HepG2 (cell line): ENCODE measurements around the gene DND1. TPM values are rescaled to one million over a fixed set of nuclear protein-coding genes. Genes with fewer than 3 reads are reported as not detected.

ENCODE experiments used
- ATAD3A ChIP-seq: sonication (generic); formaldehyde crosslinking; IDR thresholded peaks from 2 replicates; pipeline ENCODE4 v1.4.0; 2020; ENCODE audit warnings: missing genetic modification reagents
- BRD4 ChIP-seq: sonication (generic); formaldehyde crosslinking; IDR thresholded peaks from 2 replicates; pipeline ENCODE4 v1.4.0; 2020; ENCODE audit warnings: missing genetic modification reagents
- ELF3 ChIP-seq: IDR thresholded peaks from 2 replicates; pipeline ENCODE4 v1.6.1; 2016; ENCODE audit warnings: missing genetic modification reagents, missing compliant biosample characterization
- ELF4 ChIP-seq: sonication (generic); formaldehyde crosslinking; IDR thresholded peaks from 2 replicates; pipeline ENCODE4 v1.5.0; 2020; ENCODE audit warnings: missing genetic modification reagents, mild to moderate bottlenecking, moderate library complexity, borderline replicate concordance
- FUBP1 ChIP-seq: sonication (generic); formaldehyde crosslinking; IDR thresholded peaks from 2 replicates; pipeline ENCODE4 v1.5.1; 2020; ENCODE audit warnings: missing genetic modification reagents, mild to moderate bottlenecking, borderline replicate concordance
- HOXA7 ChIP-seq: sonication (generic); formaldehyde crosslinking; IDR thresholded peaks from 2 replicates; pipeline ENCODE4 v1.8.1; 2022; ENCODE audit warnings: mild to moderate bottlenecking, missing genetic modification reagents, moderate library complexity
- JDP2 ChIP-seq: sonication (generic); formaldehyde crosslinking; IDR thresholded peaks from 2 replicates; pipeline ENCODE4 v1.8.1; 2022; ENCODE audit warnings: missing genetic modification reagents, borderline replicate concordance
- MBD4 ChIP-seq: IDR thresholded peaks from 2 replicates; pipeline ENCODE4 v1.6.1; 2012; ENCODE audit warnings: low read length, inconsistent platforms, borderline replicate concordance
- MLLT10 ChIP-seq: sonication (generic); formaldehyde crosslinking; IDR thresholded peaks from 2 replicates; pipeline ENCODE4 v1.4.0; 2020; ENCODE audit warnings: missing genetic modification reagents
- MTF2 ChIP-seq: sonication (generic); formaldehyde crosslinking; IDR thresholded peaks from 2 replicates; pipeline ENCODE4 v1.5.0; 2020; ENCODE audit warnings: missing genetic modification reagents, borderline replicate concordance
- NFKB2 ChIP-seq: sonication (generic); formaldehyde crosslinking; IDR thresholded peaks from 2 replicates; pipeline ENCODE4 v1.4.0; 2020; ENCODE audit warnings: missing genetic modification reagents, borderline replicate concordance
- NPAS2 ChIP-seq: sonication (generic); formaldehyde crosslinking; IDR thresholded peaks from 2 replicates; pipeline ENCODE4 v1.8.0; 2022; ENCODE audit warnings: mild to moderate bottlenecking, missing genetic modification reagents, borderline replicate concordance
- PBX2 ChIP-seq: IDR thresholded peaks from 2 replicates; pipeline ENCODE4 v1.6.1; 2016; ENCODE audit warnings: control low read depth
- SMAD9 ChIP-seq: sonication (generic); formaldehyde crosslinking; IDR thresholded peaks from 2 replicates; pipeline ENCODE4 v1.5.1; 2020; ENCODE audit warnings: mild to moderate bottlenecking, missing genetic modification reagents
- ZFP91 ChIP-seq: sonication (generic); formaldehyde crosslinking; IDR thresholded peaks from 2 replicates; pipeline ENCODE4 v1.9.0; 2022; ENCODE audit warnings: missing genetic modification reagents, mild to moderate bottlenecking, borderline replicate concordance
- ZNF18 ChIP-seq: sonication (generic); formaldehyde crosslinking; IDR thresholded peaks from 2 replicates; pipeline ENCODE4 v1.8.0; 2022; ENCODE audit warnings: mild to moderate bottlenecking, missing genetic modification reagents; ENCODE audit not compliant: insufficient replicate concordance
- ZNF207 ChIP-seq: fragments of 450-650 bp; IDR thresholded peaks from 2 replicates; pipeline ENCODE4 v1.6.1; 2016; ENCODE audit warnings: antibody characterized with exemption, borderline replicate concordance
- ZNF30 ChIP-seq: sonication (generic); formaldehyde crosslinking; IDR thresholded peaks from 2 replicates; pipeline ENCODE4 v1.5.0; 2020; ENCODE audit warnings: mild to moderate bottlenecking, missing genetic modification reagents
- ZNF552 ChIP-seq: sonication (generic); formaldehyde crosslinking; IDR thresholded peaks from 2 replicates; pipeline ENCODE4 v1.9.0; 2022; ENCODE audit warnings: missing genetic modification reagents, mild to moderate bottlenecking, borderline replicate concordance
- ZNF607 ChIP-seq: sonication (generic); formaldehyde crosslinking; IDR thresholded peaks from 2 replicates; pipeline ENCODE4 v1.5.1; 2020; ENCODE audit warnings: missing genetic modification reagents, mild to moderate bottlenecking, borderline replicate concordance
- ZNF644 ChIP-seq: IDR thresholded peaks from 2 replicates; pipeline ENCODE4 v1.6.1; 2016; ENCODE audit warnings: low read depth
- ZNF713 ChIP-seq: sonication (generic); formaldehyde crosslinking; IDR thresholded peaks from 2 replicates; pipeline ENCODE4 v1.4.0; 2020; ENCODE audit warnings: mild to moderate bottlenecking, missing genetic modification reagents
- ZNF777 ChIP-seq: sonication (generic); formaldehyde crosslinking; IDR thresholded peaks from 2 replicates; pipeline ENCODE4 v1.4.0; 2020; ENCODE audit warnings: missing genetic modification reagents
- ZSCAN25 ChIP-seq: sonication (generic); formaldehyde crosslinking; IDR thresholded peaks from 2 replicates; pipeline ENCODE4 v1.8.0; 2022; ENCODE audit warnings: mild to moderate bottlenecking, missing genetic modification reagents
- polyA plus RNA-seq, 8 experiments: library from polyadenylated mRNA; depleted of rRNA in 3 of 8; stranded (reverse) in 7 of 8; unstranded in 1 of 8; fragments of >200 nt; fragmentation: Illumina TruSeq in 4 of 8; extraction: Trizol in 4 of 8; gene quantifications; 2 replicates each; pipeline versions ENCODE4 v1.2.1 to v1.2.3, GENCODE V29; 2011 to 2016; ENCODE audit warnings: low read depth in 4 of 8, missing spikeins in 1 of 8, mixed read lengths in 1 of 8; ENCODE audit not compliant: insufficient read depth in 1 of 8
- total RNA-seq, 5 experiments: library from RNA; depleted of rRNA; stranded (reverse); fragments of >200 nt; fragmentation: Illumina TruSeq; extraction: Trizol; gene quantifications; 2 replicates each; pipeline ENCODE4 v1.2.3, GENCODE V29; 2016; ENCODE audit warnings: low read depth in 1 of 5

DND1 gene
- total and polyA plus RNA-seq, 2 of the 13 experiments (the other 11 are each of a cell fraction or from before 2014, with no cell fraction given): 0.48 to 0.55 TPM

- TF ChIP-seq ZSCAN25 (no peak), ZNF607 (CRISPR knock-in tag) (peak; percentile 78), NPAS2 (CRISPR knock-in tag) (no peak), ZNF777 (CRISPR knock-in tag) (peak; percentile 74; the same call in 1 of the 2 replicates), ELF3 (CRISPR knock-in tag) (peak; percentile 85), JDP2 (CRISPR knock-in tag) (no peak), ELF4 (CRISPR knock-in tag) (no peak; the same call in 1 of the 2 replicates), ZNF644 (CRISPR knock-in tag) (no peak), ZNF713 (CRISPR knock-in tag) (no peak), BRD4 (CRISPR knock-in tag) (no peak), NFKB2 (CRISPR knock-in tag) (peak; percentile 96), ATAD3A (CRISPR knock-in tag) (no peak), FUBP1 (CRISPR knock-in tag) (no peak), HOXA7 (no peak), SMAD9 (no peak), ZNF552 (peak; percentile 73; the same call in 1 of the 2 replicates), MTF2 (CRISPR knock-in tag) (no peak), ZNF207 (no peak), MBD4 (no peak), ZFP91 (CRISPR knock-in tag) (peak; percentile 82; the same call in 1 of the 2 replicates), ZNF18 (CRISPR knock-in tag) (peak; percentile 82), MLLT10 (CRISPR knock-in tag) (no peak), ZNF30 (no peak), PBX2 (CRISPR knock-in tag) (peak; percentile 57)
Observed at GRCh38 chr5:140639148-140639981, 34.0 kb downstream of the DND1 start, which contains the start of gene TMCO6 (continued).
